Type B pancreatic cell (in vitro differentiated cells): ENCODE data around the gene SWI5. TPM values are rescaled to one million over a fixed set of nuclear protein-coding genes. Genes with fewer than 3 reads are reported as not detected.

ENCODE experiments used
- DNase-seq: peaks from one replicate; pipeline ENCODE4 v3.0.0; 2021; ENCODE audit warnings: mixed read lengths; ENCODE audit not compliant: unreplicated experiment; ENCODE audit errors: extremely low spot score
- H3K27ac Mint-ChIP-seq: 2 replicates; pipeline ENCODE4 v1.8.0; 2021; ENCODE audit warnings: mild to moderate bottlenecking, mixed read lengths
- H3K27me3 Mint-ChIP-seq: 2 replicates; pipeline ENCODE4 v1.8.0; 2021; ENCODE audit warnings: mixed read lengths
- H3K36me3 Mint-ChIP-seq: 2 replicates; pipeline ENCODE4 v1.8.0; 2021; ENCODE audit warnings: mixed read lengths
- H3K4me1 Mint-ChIP-seq: one replicate; pipeline ENCODE4 v1.8.0; 2021; ENCODE audit warnings: mixed read lengths; ENCODE audit not compliant: unreplicated experiment
- H3K4me3 Mint-ChIP-seq: 2 replicates; pipeline ENCODE4 v1.8.0; 2021; ENCODE audit warnings: mild to moderate bottlenecking, mixed read lengths
- H3K9me3 Mint-ChIP-seq: 2 replicates; pipeline ENCODE4 v1.8.0; 2021; ENCODE audit warnings: mixed read lengths
- total RNA-seq: library from RNA; stranded (reverse); gene quantifications from 2 replicates; pipeline ENCODE4 v1.2.1, GENCODE V29; 2021; ENCODE audit warnings: low replicate concordance
- TF ChIP-seq, protein P1 (sequence below): fragments of 200-600 bp; sonication (generic); conservative IDR thresholded peaks from 2 replicates; pipeline ENCODE4 v1.5.0; 2021; ENCODE audit warnings: antibody characterized with exemption, mild to moderate bottlenecking

Gene SWI5
- total RNA-seq, 1 donor from 2014 or later, result 23.0 TPM

DNA sequence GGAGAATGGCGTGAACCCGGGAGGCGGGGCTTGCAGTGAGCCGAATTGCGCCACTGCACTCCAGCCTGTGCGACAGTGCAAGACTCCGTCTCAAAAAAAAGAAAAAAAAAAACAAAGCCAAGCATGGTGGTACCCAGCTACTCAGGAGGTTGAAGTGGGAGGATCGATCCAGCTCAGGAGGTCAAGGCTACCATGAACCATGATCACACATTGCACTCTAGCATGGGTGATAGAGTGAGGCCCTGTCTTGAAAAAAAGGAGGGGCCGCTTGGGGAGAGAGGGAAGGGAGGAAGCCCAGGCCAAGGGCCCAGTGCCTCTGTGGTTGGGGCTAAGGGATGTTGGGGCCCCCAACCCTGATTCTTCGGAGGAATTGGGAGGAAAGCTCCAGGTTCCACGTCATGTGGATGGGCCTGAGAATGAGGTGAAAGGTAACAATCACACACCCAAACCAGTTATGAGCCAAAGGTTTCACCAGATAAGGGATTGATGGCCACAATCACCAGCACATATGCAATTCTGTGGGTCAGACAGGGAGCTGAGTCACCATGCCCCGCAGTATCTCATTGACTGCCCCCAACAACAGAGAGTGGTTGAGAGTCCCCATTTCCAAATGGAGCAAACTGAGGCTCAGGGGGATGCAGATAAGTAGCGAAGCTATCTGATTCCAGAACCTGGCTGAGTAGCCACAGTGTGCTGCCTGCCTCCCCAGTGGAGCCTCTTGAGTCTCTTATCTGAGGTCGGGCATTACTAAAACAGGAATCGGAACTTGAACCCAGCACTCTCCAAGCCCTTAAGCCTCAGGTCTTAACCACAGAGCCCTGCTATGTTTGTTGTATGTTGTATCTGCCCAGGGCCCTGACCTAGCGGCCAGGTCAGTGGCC, 20.5 kb downstream of the SWI5 start:
- Mint-ChIP-seq H3K4me1 (peaks cover 12% of the 10 kb centered on the region), H3K36me3 (no peaks in the 10 kb centered on the region), H3K27me3 (no peaks in the 10 kb centered on the region), H3K27ac (peak overlapping the region; percentile 2), H3K9me3 (no peaks in the 10 kb centered on the region), H3K4me3 (no peak overlapping the region)
- no peak for DNase-seq
- TF ChIP-seq, protein P1, sequence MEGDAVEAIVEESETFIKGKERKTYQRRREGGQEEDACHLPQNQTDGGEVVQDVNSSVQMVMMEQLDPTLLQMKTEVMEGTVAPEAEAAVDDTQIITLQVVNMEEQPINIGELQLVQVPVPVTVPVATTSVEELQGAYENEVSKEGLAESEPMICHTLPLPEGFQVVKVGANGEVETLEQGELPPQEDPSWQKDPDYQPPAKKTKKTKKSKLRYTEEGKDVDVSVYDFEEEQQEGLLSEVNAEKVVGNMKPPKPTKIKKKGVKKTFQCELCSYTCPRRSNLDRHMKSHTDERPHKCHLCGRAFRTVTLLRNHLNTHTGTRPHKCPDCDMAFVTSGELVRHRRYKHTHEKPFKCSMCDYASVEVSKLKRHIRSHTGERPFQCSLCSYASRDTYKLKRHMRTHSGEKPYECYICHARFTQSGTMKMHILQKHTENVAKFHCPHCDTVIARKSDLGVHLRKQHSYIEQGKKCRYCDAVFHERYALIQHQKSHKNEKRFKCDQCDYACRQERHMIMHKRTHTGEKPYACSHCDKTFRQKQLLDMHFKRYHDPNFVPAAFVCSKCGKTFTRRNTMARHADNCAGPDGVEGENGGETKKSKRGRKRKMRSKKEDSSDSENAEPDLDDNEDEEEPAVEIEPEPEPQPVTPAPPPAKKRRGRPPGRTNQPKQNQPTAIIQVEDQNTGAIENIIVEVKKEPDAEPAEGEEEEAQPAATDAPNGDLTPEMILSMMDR, result no peak

DNA sequence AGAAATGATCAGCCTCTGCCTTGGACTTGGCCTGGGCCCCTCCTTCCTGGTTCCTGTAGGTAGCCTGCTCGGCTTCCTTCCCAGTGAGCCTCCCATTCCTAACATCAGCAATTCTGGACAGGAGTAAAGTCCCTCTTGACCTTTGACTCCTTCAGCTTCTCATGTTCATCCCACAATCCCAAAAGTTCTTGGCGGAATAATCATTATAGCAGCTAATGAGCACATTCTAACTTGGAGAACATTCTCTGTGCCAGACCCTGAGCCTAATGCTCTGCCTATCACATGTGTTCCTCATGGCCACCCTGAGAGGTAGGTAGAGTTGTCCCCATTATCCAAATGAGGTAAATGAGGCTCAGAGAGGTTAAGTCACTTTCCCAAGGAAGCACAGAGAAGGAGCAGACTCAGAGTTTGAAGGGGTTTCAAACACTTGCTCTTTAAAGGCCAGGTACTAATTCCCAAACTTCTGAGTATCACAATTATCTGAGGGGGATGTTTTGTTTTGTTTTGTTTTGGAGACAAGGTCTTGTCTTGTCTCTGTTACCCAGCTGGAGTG, 21.2 kb downstream of the SWI5 start:
- TF ChIP-seq, protein P1, result no peak
- no peaks in the 10 kb centered on the region for H3K36me3 Mint-ChIP-seq
- no peaks in the 10 kb centered on the region for H3K27me3 Mint-ChIP-seq
- no peak for DNase-seq
- H3K9me3 Mint-ChIP-seq, result no peaks in the 10 kb centered on the region
- no peak overlapping the region for H3K4me3 Mint-ChIP-seq
- peak overlapping the region; percentile 2 for H3K27ac Mint-ChIP-seq
- H3K4me1 Mint-ChIP-seq, result peaks cover 12% of the 10 kb centered on the region

DNA sequence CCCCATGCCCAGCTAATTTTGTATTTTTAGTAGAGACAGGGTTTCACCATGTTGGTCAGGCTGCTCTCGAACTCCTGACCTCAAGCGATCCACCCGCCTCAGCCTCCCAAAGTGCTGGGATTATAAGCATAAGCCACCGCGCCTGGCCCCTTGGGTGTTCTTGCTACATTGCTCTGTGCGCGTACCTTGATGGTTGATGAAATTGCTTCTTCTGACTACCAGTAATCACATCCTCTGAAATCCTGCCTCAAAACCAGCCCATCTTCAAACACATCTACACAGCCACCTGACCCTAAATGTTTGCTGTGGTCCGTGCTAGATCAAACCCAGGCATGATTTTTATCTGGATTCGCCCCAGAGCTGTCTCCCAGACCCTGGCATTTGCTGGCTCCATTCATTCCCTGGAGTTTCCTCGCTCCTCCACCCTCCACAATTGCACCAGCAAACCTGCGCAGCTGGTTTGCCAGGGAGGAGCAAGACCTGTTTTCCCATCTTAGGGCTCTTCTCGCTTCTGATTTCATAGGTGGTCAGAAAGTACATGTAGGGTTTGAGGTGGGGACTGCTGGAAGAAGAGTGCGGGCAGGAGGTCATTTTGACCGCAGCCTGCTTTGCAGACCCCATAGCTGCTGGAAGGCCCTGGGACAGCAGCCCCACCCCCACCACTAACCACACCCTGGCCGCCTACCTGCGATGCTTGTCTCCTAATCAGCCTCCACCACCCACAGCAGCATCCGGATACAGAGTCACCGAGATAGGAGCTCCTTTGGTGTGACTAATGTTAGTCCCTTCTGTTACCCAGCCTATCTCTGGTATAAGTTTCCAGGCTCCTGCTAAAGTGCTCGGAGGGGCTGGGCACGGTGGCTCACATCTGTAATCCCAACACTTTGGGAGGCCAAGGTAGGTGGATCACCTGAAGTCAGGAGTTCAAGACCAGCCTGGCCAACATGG, 22.7 kb downstream of the SWI5 start:
- Mint-ChIP-seq H3K36me3 (no peaks in the 10 kb centered on the region), H3K27me3 (no peaks in the 10 kb centered on the region), H3K9me3 (no peaks in the 10 kb centered on the region), H3K27ac (peak overlapping the region; percentile 89), H3K4me3 (no peak overlapping the region), H3K4me1 (peaks cover 12% of the 10 kb centered on the region)
- TF ChIP-seq, protein P1, result no peak
- no peak for DNase-seq

DNA sequence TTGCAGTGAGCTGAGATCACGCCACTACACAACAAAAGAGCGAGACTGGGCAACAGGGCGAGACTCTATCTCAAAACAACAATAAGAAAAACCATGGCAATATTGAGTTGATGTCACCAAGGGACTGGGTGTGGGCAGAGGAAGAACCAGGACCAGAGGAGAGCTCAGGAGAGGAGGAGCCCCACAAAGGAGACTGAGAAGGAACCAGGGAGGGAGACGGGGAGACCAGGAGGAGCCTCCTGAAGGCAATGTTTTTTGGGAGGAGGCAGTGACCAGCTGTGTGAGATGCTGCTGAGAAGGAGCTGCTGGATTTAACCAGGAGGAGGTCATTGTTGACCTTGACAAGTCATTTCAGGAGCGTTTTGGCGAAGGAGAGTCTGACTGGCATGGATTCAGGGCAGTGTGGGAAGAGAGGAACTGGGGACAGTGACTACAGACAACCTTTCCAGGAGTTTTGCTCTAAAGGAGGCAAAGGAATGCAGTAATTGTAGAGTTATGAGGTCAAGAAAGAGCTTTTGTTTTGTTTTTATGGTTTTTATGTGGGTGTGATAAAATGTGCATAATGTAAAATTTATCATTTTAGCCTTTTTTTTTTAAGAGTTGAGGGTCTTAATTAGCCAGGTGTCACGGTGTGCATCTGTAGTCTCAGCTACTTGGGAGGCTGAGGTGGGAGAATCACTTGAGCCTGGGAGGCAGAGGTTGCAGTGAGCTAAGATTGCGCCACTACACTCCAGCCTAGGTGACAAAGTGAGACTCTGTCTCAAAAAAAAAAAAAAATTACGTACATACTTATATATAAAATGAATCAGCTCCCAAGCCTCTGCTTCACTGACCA, 28.3 kb downstream of the SWI5 start:
- TF ChIP-seq, protein P1, result no peak
- Mint-ChIP-seq H3K4me3 (no peak overlapping the region), H3K27me3 (no peaks in the 10 kb centered on the region), H3K9me3 (no peaks in the 10 kb centered on the region), H3K27ac (peak overlapping the region; percentile 37), H3K4me1 (no peaks in the 10 kb centered on the region), H3K36me3 (peaks cover 4% of the 10 kb centered on the region)
- no peak for DNase-seq

DNA sequence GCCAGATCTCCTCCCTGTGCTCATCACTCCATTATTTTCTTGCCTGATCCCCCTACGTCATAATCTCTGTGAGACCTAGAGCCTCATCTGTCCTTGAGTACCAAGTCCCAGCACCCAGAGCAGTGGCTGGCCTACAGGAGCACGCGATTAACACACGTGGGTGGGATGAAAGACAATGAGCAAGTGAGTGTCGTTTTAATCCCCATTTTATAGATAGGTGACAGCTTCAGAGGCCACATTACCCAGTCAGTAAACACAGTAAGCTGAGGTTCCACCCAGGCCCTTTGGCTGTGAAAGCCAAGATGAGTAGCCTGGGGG, 28.9 kb downstream of the SWI5 start:
- Mint-ChIP-seq H3K4me3 (no peak overlapping the region), H3K4me1 (no peaks in the 10 kb centered on the region), H3K36me3 (peaks cover 4% of the 10 kb centered on the region), H3K27ac (peak overlapping the region; percentile 37), H3K27me3 (no peaks in the 10 kb centered on the region), H3K9me3 (no peaks in the 10 kb centered on the region)
- no peak for DNase-seq
- TF ChIP-seq, protein P1, result no peak
